GM19467 (cell line): Measurements from ENCODE around the gene EME2.
A peak's percentile ranks its signal among the peaks of the same experiment; 100 is the strongest.
"Not testable (repeated sequence)": the region's sequence is repeated elsewhere in the genome, so short reads cannot be mapped to it uniquely, and the experiment has no call there.

Source experiments
- ATAC-seq: cut with Tn5 transposase; IDR thresholded peaks from one replicate; pipeline ENCODE4 v1.9.1; 2021; ENCODE audit warnings: mild to moderate bottlenecking, moderate library complexity; ENCODE audit not compliant: unreplicated experiment

Gene EME2

GRCh38 chr16:1772362-1772907 is at the start of gene EME2:
TSS of gene EME2 (plus strand) at chr16:1772810. CDS start at chr16:1773228, 418 bp downstream.
- peak; percentile 18 for ATAC-seq

GRCh38 chr16:1723450-1724147 is 49.0 kb upstream of the EME2 start:
- no peak for ATAC-seq

DNA sequence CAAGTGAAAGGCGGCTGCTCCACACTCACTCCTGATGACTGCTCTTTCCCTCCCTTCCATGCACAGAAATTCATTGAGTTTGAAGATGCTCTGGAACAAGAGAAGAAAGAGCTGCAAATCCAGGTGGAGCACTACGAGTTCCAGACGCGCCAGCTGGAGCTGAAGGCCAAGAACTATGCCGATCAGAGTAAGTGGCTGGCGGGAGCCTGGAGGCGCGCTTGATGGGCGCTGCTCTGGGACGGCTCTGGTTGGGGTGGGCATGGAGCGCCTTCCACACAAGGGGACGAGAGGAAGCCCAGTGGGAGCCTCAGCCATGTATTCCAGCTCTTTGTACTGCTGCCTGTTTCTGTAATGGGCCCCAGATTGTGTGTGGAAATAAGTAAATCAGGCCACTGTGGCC is 48.1 kb upstream of the EME2 start:
- ATAC-seq, result no peak

DNA sequence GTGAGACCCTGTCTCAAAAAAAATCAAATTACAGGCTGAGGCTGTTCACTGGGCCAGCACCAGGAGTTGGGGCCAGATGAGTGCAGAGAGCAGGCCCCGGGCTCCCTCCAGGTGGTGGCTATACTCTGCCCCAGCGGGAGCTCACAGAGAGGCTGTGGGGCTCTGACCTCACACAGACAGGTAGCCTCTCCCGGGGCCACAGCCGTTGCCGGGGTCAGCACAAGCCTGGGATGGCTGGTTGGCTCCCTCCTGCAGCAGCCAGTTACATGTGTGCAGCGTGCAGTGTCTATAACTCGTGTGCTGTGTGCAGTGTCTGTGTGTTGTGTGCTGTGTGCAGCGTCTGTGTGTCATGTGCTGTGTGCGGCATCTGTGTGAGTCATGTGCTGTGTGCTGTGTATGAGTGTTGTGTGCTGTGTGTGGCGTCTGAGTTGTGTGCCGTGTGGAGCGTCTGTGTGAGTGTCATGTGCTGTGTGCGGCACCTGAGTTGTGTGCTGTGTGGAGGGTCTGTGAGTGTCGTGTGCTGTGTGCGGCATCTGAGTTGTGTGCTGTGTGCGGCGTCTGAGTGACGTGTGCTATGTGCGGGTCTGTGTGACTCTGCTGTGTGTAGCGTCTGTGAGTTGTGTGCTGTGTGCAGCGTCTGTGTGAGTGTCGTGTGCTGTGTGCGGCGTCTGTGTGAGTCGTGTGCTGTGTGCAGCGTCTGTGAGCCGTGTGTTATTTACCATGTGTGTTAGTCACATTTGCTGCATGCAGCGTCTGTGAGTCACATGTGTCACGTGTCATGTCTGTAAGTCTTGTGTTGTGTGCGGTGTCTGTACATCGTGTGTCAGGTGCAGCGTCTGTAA is 45.7 kb upstream of the EME2 start:
- no peak for ATAC-seq

DNA sequence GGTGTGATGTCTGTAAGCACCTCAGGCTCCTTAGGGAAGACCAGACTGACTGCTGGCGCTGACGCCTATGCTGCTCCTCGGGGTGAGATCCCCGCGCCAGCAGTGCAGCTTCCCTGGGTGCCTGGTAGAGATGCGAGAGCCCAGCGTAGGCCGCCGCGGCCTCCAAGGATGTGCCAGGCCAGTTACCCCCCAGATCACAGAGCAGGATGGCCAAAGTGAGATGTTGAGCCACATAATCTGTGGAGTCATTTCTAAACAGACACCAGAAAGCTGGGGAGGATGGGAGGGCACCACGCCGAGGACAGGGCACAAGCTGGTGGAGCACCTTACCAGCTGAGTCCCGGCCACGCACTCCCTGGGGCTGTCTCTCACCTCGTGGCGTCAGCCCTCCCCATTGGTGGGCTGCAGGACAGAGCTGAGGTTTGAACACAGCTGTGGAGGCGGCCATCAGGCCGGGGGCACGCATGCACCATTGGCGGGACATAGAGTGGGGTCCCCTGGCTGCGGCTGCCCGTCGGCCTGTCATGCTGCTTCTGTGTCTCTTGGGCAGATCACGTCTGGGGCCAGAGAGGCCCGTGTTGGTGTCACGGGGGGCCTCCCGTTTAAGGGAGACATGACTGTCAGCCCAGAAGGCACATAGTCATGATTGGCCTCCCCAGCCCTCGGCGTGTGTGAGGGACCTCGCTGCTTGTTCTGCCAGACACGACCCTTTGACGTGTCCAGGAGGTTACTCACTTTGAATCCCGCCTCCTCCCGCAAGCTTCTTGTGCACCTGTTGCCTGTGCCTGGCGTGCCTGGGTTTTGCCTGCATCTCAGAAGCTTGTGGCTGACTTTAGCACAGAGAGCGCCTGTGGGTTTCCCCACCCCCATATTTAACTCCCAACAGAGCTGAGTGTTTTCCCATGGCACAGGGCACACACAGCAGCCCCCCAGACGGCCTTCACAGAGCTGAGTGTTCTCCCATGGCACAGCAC is 44.7 kb upstream of the EME2 start:
- no peak for ATAC-seq

DNA sequence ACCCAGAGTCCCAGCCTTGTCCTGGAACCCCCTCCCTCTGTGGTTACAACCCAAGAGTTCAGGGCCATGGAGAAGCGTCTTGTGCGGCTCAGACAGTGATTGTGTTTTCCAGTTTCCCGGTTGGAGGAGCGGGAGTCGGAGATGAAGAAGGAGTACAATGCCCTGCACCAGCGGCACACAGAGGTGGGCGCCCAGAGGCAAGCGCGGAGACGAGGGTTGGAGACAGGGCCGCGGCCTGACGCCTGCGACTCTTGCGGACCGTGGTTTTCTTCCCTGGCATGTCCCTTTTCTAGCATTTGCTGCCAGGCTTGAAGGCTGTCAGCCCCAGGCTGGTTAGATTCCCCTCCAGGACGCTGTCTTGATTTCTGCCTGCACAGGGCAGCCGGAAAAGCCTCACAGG is 43.6 kb upstream of the EME2 start:
- no peak for ATAC-seq

GRCh38 chr16:1729445-1729844 is 43.2 kb upstream of the EME2 start:
- ATAC-seq, result no peak

DNA sequence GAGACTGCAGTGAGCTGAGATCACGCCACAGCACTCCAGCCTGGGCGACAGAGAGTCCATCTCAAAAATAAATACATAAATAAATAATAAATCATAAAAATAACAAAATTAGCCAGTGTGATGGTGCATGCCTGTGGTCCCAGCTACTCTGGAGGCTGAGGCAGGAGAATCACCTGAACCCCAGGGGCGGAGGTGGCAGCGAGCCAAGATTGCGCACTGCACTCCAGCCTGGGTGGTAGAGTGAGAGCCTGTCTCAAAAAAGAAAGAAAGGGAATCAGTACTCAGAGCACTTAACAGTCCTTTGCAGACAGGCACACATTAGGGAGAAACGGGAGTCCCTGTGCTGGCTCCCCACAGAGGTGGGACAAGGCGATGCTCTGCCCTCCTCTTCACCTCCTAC is 41.5 kb upstream of the EME2 start:
- ATAC-seq, result no peak

DNA sequence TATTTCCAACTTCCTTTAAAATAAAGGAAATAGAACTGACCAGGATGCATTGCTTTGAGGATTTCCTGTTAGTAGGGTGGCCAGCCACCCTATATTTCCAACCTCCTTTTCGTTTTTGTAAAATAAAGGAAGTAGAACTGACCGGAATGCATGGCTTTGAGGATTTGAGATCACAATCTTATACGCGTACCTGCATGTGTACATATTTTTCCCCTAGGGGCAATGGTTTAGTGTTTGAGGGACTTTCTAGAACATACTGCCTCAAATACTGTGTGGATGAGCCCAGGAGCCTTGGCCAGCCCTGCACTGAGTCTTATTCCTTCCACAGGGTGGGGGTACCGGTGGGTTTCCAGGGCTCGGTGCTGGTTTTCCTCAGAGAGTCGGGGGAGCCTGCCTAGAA is 41.0 kb upstream of the EME2 start:
- no peak for ATAC-seq

DNA sequence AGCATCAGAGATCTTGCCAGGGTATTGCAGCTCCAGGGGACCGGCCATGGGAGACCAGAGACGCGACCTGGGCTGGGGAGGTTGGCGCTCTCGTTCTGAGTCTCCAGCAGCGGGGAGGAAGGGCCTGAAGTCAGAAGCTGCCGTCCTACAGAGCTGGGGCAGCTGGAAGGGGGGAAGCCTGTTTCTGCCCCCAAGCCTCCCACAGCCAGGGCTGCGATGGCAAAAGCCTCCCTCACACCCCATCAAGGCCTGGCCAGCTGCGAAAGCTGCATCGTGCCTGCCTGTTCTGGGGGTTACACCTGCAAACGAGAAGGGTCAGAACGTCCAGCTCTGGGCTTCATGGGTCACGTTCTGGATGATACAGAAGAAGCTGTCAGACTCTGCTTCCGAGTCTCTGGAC is 40.5 kb upstream of the EME2 start:
- ATAC-seq, result no peak

GRCh38 chr16:1732551-1732987 is 40.0 kb upstream of the EME2 start:
- not testable (repeated sequence) for ATAC-seq

DNA sequence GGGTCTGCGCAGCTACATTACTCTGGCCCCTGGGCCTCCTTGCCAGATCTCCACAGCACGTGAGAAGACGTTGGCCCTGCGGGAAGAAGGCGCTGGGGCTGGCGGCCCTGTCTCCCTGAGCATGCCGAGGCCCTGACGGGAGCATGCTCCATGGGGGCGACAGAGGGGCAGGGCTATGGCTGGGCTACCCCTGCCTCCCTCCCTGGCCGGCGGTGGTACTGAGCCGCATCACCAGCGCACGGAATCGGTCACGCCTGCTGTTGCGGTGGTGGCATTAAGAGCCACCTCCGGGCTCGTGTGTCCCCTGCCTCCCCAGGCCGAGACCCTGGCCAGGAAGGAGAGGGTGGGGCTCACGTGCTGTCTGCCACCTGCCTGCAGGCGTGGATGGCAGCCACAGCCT is 38.5 kb upstream of the EME2 start:
- ATAC-seq, result no peak

DNA sequence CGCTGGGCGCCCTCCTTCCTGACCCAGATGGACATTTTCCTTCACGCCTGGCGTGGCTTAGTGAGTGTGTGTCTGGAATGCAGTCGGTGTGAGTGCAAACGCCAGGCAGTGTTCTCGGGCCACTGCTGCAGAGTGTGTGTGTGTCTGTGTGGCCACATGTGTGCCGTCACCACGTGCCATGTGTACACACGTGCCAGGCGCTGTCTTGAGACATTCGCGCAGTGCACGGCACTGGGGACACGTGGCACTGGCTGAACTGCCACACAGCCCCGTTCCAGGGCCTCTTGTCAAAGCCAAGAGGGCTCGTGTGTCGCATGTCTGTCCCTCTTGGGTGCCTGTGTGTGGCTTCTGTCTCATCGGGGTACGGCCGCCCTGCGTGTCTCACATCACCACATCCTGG is 37.8 kb upstream of the EME2 start:
- ATAC-seq, result no peak

GRCh38 chr16:1740234-1740633 is 32.4 kb upstream of the EME2 start:
- ATAC-seq, result no peak

GRCh38 chr16:1740781-1741490 is 31.7 kb upstream of the EME2 start:
- no peak for ATAC-seq

DNA sequence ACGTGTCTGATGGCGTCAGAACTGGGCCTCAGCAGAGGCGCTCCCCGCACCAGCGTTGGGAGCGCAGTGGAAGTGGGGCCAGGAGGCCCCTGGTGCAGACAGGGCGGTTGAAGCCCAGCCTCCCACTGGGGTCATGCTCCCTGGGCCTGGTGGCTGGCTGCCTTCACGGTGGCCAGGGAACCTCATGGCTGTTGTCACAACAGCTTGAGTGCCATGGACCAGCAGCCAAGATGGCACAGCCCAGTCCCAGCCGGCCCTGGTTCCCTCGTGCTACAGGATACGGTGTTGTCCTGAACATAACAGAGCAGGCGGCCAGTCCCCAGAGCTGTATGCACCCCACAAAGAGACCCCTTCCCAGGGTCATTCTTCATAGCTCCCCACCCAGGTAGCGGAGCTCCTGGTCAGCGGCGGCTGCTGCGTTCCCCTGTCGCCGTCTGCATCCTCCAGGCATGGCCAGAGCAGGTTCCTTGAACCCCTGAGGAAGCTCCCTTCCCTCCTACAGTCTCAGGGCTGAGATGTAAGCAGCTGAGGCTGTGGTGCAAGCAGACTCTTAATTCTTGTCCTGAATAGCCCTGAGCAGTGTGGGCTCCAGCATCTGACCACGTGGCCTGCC is 31.0 kb upstream of the EME2 start:
- ATAC-seq, result no peak

- ATAC-seq, result no peak
Measured at GRCh38 chr16:1743376-1744337, 29.0 kb upstream of the EME2 start.

- no peak for ATAC-seq
Measured at GRCh38 chr16:1744338-1744840, 28.2 kb upstream of the EME2 start.
